AG04449 (cell line): ENCODE data around the gene AK1.
"Not testable (repeated sequence)": the region's sequence is repeated elsewhere in the genome, so short reads cannot be mapped to it uniquely, and the experiment has no call there.

ENCODE experiments used
- CTCF ChIA-PET: fragments of 350-600 bp; formaldehyde crosslinking; extraction: SDS; loops from one replicate; lab custom pipeline; 2021; ENCODE audit warnings: antibody characterized with exemption; lab: Yijun Ruan, JAX
- POLR2A ChIA-PET: fragments of 400-600, 350-600 bp; formaldehyde crosslinking; extraction: SDS; loops from one replicate; lab custom pipeline; 2020; ENCODE audit warnings: antibody characterized with exemption, inconsistent platforms; lab: Yijun Ruan, JAX
- DNase-seq: peaks from one replicate; pipeline ENCODE4 v3.0.0-alpha.2; 2010; ENCODE audit warnings: low read depth, low spot score
- H3K4me3 ChIP-seq: 2 replicates; pipeline ENCODE4 v1.5.1; 2011; ENCODE audit warnings: low read depth, mild to moderate bottlenecking, control low read depth, low read length
- TF ChIP-seq, protein P1 (sequence below): IDR thresholded peaks from one replicate; pipeline ENCODE4 v1.5.1; 2011; ENCODE audit warnings: mild to moderate bottlenecking, moderate library complexity, low read length, control low read depth, inconsistent platforms; ENCODE audit not compliant: insufficient read depth; ENCODE audit errors: missing control alignments

The AK1 gene

DNA sequence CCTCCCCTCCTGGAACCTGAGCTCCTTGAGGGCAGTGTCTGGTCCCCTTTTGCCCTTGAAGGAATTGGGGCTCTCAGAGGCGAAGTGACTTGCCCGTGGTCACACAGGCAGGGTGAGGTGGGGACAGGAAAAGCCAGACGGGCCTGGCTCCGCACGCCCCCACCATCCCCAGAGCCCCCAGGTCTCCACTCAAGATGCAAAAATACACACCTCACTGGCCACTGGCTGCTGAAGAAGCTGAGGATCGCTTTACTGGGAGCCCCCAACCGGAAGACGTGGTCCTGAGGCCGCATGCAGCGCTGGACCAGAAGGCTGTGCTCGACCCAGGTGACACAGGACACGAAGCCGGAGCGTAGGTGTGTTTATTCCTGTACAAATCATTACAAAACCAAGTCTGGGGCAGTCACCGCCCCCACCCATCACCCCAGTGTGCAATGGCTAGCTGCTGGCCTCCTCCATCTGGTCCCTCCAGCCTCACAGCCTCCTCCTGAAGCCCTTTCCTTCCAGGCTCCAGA, 7.6 kb upstream of the AK1 start:
- POLR2A ChIA-PET = interaction anchor here (0.6 kb wide), 1 partner anchor 95 kb away, joined by 4 read pairs; the partner anchor contains the start of gene EEIG1
- CTCF ChIA-PET = interaction anchor here (1.0 to 2.8 kb wide), 5 partner anchors 9 to 150 kb away, joined by 3 to 16 read pairs (median 3); partner anchors contain the start of gene TOR2A
- TF ChIP-seq, protein P1, sequence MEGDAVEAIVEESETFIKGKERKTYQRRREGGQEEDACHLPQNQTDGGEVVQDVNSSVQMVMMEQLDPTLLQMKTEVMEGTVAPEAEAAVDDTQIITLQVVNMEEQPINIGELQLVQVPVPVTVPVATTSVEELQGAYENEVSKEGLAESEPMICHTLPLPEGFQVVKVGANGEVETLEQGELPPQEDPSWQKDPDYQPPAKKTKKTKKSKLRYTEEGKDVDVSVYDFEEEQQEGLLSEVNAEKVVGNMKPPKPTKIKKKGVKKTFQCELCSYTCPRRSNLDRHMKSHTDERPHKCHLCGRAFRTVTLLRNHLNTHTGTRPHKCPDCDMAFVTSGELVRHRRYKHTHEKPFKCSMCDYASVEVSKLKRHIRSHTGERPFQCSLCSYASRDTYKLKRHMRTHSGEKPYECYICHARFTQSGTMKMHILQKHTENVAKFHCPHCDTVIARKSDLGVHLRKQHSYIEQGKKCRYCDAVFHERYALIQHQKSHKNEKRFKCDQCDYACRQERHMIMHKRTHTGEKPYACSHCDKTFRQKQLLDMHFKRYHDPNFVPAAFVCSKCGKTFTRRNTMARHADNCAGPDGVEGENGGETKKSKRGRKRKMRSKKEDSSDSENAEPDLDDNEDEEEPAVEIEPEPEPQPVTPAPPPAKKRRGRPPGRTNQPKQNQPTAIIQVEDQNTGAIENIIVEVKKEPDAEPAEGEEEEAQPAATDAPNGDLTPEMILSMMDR = no peak
- no peak for DNase-seq
- no peak overlapping the region for H3K4me3 ChIP-seq

- TF ChIP-seq, protein P1 = no peak
- POLR2A ChIA-PET = no interaction called here
- CTCF ChIA-PET = interaction anchor here (1.0 to 2.8 kb wide), 4 partner anchors 10 to 150 kb away, joined by 3 to 16 read pairs (median 3); partner anchors contain the start of gene TOR2A
- DNase-seq = no peak
- no peak overlapping the region for H3K4me3 ChIP-seq
Observed at GRCh38 chr9:127884427-127884911, 7.0 kb upstream of the AK1 start.

GRCh38 chr9:127883959-127884358, 6.5 kb upstream of the AK1 start:
- TF ChIP-seq, protein P1 = no peak
- ChIA-PET CTCF (interaction anchor here (0.7 to 2.8 kb wide), 2 partner anchors 14 to 133 kb away, joined by 3 to 16 read pairs; no protein-coding TSS in a partner anchor), POLR2A (no interaction called here)
- H3K4me3 ChIP-seq = no peak overlapping the region
- no peak for DNase-seq

DNA sequence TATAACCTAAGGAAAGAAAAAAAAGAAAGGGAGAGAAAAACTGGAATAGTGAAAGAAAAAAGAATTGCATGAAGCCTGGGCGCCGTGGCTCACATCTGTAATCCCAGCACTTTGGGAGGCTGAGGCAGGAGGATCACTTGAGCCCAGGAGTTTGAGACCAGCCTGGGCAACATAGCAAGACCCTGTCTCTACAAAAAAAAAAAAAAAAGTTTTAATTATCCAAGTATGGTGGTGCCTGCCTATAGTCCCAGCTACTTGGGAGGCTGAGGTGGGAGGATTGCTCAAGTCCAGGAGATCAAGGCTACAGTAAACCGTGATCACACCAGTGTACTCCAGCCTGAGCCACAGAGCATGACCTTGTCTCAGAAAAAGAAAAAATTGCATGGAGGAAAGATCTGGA, 4.2 kb upstream of the AK1 start:
- CTCF ChIA-PET = interaction anchor here (1.8 to 3.6 kb wide), 3 partner anchors 12 to 236 kb away, joined by 5 to 29 read pairs (median 7); partner anchors contain the start of gene TOR2A
- H3K4me3 ChIP-seq, DNase-seq, POLR2A ChIA-PET: not testable (repeated sequence)

DNA sequence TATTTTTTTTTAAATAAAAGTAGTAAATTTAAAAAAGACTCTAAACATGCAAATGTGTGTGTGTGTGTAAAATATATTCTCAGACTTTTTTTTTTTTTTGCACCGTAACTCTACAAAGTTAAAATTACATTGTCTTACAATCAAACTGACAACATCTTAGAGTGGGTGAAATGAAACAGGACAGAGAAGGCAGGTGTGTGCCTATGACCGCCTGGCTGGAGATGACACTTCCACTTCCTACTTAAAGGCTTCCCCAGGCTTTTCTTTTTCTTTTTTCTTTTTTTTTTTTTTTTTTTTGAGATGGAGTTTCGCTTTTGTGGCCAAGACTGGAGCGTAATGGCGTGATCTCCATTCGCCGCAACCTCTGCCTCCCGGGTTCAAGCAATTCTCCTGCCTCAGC, 2.7 kb upstream of the AK1 start:
- TF ChIP-seq, protein P1 = no peak
- CTCF ChIA-PET = interaction anchor here (1.5 to 3.6 kb wide), 2 partner anchors 10 to 19 kb away, joined by 4 to 29 read pairs; no protein-coding TSS in a partner anchor
- POLR2A ChIA-PET = no interaction called here
- no peak overlapping the region for H3K4me3 ChIP-seq
- no peak for DNase-seq

- TF ChIP-seq, protein P1 = no peak
- no peak overlapping the region for H3K4me3 ChIP-seq
- ChIA-PET POLR2A (interaction anchor here (1.1 kb wide), 1 partner anchor 8 kb away, joined by 3 read pairs; no protein-coding TSS in a partner anchor), CTCF (interaction anchor here (1.0 to 1.1 kb wide), 3 partner anchors 9 to 64 kb away, joined by 3 to 5 read pairs (median 3); no protein-coding TSS in a partner anchor)
- no peak for DNase-seq
Observed at GRCh38 chr9:127878652-127879390, 1.3 kb upstream of the AK1 start.
